HG03354 (cell line): ENCODE measurements around the gene LITAF.
"Not testable (repeated sequence)": the region's sequence is repeated elsewhere in the genome, so short reads cannot be mapped to it uniquely, and the experiment has no call there.

ENCODE experiments used
- ATAC-seq: cut with Tn5 transposase; IDR thresholded peaks from one replicate; pipeline ENCODE4 v1.9.1; 2021; ENCODE audit warnings: mild to moderate bottlenecking; ENCODE audit not compliant: unreplicated experiment, poor library complexity, severe bottlenecking

Gene LITAF

DNA sequence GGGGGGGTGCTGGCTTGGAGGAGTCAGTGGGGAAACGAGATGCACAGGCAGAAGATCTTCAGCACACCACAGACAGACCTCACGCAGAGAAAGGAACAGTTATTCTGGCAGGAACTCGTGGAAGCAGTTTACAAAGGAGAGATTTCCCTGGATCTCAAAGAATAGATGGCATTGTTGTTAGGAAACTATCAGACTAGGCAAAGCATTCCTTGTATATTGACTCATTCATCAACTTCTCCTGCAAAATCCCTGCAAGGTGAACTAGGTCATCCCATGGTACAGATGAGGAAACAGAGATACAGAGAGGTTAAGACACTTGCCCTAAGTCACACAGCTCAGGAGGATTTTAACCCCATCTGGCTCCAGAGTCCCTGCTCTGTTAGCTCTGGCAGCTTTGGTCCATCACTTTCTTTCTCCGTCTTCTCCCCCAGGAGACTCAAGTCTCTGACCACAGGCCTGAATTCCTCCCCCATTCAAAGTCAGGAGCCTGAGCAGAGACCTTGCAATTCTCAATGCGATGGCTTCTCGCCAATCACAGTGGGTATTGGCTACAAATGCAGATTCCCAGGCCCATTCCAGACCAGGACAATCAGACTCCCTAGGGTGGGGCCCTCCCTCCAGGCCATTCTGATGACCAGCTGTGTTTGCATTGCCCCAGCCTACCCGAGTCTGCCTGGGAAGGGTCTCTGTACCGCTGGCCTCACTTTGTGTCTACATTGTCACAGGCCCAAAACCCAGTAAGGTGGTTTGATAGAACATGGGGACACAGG, 56.4 kb downstream of the LITAF start:
- ATAC-seq, result no peak

DNA sequence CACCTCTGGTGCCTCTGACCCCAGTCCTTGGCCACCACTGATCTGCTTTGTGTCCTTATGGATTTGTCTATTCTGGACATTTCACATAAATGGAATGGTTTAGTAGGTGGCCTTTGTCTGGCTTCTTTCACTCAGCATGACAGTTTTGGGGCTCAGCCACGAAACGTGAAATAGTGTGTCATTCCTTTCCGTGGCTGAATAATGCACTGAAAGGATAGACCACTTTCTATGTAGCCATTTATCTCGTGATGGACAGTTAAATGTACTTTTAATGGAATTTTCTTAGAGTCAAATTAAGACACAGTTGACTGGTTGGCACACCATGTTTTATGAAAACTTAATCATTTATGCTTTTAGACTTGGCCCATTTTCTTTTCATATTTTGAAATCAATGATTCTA, 57.4 kb downstream of the LITAF start:
- ATAC-seq, result no peak

GRCh38 chr16:11528053-11528452, 58.7 kb downstream of the LITAF start:
- no peak for ATAC-seq

DNA sequence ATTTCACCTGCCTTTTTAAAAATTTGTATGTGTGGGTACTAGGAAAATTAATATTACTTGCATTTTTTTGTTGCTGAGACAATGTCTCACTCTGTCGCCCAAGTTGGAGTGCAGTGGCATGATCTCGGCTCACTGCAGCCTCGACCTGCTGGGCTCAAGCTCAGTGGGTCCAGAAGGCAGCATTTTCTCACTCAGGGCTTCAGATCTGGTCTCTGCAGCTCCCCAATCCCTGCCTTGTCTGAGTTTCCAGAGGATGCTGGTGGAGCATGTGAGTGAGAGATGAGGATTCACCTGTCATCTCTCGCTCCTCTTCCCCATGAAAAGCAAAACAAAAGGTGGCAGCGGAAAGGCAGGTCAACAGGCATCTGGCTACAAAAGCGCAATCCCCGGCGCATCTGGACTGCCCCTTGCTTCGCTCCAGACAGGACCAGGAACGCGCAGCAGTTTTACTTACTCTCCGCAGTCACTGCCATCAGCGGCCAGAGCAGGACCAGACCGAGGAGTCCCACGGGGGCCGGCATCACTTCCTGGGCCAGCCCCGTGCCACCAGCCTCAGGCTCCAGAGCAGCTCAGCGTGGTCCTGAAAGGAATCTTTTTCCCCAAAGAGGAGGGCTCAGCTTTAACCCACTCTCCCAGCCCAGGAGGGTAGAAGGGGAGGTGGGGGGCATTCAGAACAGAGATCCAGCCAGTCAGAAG, 59.9 kb downstream of the LITAF start:
- ATAC-seq, result no peak

- no peak for ATAC-seq
Observed at GRCh38 chr16:11524098-11524760, 62.5 kb downstream of the LITAF start.

GRCh38 chr16:11521055-11521454, 65.7 kb downstream of the LITAF start:
- no peak for ATAC-seq

- ATAC-seq, result no peak
Observed at GRCh38 chr16:11520442-11520841, 66.3 kb downstream of the LITAF start.

GRCh38 chr16:11517961-11518360, 68.8 kb downstream of the LITAF start:
- no peak for ATAC-seq

DNA sequence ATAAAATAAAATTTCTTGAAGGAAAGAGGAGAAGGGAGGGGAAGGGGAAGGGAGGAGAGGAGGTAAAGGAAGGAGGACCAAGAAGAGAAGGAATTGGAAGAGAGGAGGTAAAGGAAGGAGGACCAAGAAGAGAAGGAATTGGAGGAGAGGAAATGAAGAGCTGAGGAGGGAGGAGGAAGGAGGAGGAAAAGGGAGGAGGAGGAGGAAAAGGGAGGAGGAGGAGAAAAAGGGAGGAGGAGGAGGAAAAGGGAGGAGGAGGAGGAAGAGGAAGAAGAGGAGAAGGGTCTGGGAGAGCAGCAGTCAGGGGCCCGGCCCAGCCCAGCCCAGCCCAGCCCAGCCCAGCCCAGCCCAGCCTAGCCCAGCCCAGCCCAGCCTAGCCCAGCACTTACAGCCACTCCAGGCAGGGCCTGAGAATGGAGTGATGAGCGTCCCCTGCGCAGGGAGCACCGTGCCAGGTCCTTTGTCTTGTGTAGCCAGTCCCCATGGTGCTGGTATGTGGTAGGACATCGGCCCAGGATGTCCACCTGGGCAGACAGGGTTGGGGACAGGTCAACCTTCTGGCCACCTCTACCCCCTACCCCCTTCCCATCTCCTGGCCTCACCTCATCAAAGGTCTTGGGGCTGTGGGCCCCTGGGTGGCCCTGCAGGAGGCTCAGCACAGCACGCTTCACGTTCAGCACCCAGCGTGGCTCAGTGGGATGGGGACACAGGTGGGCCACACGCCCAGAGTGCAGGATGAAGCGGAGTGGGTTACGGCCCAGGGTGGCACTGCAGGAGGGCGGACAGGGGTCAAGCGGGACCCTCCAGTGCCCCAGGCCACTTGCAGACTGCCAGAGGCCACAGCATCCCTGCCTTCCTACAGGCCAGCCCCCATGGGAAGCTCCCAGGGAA, 70.9 kb downstream of the LITAF start:
- no peak for ATAC-seq

- no peak for ATAC-seq
Observed at GRCh38 chr16:11514283-11514682, 72.4 kb downstream of the LITAF start.

DNA sequence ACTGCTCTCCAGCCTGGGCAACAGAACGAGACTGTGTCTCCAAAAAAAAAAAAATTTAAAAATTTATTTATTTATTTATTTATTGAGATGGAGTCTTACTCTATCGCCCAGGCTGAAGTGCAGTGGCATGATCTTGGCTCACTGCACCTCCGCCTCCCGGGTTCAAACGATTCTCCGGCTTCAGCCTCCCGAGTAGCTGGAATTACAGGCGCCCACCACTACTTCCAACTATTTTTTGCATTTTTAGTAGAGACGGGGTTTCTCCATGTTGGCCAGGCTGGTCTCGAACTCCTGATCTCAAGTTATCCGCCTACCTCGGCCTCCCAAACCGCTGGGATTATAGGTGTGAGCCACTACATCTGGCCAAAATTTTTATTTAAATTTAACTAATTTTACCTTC, 73.4 kb downstream of the LITAF start:
- ATAC-seq, result not testable (repeated sequence)

DNA sequence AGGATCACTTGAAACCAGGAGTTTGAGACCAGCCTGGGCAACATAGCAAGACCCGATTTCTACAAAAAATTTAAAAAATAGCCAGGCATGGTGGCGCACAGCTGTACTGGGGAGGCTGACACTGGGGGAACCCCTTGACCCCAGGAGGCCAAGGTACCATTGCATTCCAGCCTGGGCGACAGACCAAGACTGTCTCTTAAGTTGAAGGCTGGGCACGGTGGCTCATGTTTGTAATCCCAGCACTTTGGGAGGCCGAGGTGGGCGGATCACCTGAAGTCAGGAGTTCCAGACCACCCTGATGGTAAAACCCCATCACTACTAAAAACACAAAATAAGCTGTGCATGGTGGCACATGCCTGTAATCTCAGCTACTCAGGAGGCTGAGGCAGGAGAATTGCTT, 74.9 kb downstream of the LITAF start:
- no peak for ATAC-seq

DNA sequence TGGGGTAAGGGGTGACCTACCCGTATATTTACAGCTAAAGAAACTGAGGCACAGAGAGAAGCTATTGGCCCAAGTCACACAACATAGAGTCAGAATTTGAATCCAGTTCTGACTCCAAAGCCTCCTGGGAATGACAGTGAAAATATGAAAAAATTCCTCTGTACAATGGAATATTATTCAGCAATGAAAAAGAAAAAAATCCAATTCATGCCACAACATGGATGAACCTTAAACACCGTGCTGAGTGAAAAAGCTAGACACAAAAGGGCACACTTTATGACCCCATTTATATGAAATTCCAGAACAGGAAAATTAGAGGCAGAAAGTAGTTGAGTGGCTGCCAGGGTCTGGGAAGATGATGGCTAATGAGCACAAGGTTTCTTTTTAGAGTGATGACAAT, 75.4 kb downstream of the LITAF start:
- no peak for ATAC-seq

DNA sequence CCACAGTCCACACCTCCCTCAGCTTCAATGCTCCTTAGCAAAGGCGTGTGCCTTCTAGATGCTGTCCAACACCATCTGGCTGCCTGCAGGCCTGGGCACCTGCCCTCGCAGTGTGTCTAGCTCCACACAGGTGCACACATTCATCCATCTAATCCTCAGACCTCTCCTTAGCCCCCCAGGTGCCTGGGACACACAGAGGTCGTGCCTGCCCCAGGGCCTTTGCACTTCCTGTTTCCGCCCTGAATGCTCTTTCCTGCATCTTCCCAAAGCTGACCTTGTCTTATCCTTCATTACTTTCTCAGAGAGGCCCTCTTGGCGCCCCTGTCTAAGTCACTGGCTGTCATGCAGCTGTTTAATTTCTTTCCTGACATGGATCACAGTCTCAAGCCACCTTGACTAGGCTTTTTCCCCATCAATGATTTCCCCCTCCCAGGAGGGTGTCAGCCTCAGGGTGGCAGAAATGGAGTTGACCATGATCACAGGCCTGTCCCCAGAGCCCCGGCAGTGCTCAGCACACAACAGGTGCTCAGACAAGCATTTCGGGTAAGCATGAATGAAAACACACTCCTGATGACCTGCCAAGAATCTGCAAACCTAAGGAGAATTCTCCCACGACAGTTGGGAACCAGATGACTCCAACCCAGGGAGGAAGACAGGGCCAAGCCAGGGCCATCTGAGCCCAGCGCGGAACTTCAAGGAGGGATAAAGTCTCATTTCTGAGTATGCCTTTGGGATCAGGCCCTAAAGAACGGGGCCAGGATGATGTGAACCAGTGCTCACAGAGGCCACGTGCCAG, 76.3 kb downstream of the LITAF start:
- ATAC-seq, result no peak

- ATAC-seq, result no peak
Observed at GRCh38 chr16:11507991-11508390, 78.7 kb downstream of the LITAF start.

- ATAC-seq, result no peak
Observed at GRCh38 chr16:11507350-11507749, 79.4 kb downstream of the LITAF start.

- no peak for ATAC-seq
Observed at GRCh38 chr16:11506741-11507305, 79.9 kb downstream of the LITAF start.

DNA sequence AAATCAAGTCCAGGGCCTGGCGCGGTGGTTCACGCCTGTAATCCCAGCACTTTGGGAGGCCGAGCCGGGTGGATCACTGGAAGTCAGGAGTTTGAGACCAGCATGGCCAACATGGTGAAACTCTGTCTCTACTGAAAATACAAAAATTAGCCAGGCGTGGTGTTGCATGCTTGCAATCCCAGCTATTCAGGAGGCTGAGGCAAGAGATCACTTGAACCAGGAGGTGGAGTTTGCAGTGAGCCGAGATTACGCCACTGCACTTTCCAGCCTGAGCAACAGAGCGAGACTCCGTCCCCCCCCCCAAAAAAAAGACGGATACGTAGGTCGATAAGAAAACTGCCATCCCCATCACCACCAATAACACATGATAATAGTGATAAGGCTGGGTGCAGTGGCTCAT, 82.5 kb downstream of the LITAF start:
- not testable (repeated sequence) for ATAC-seq

- ATAC-seq, result no peak
Observed at GRCh38 chr16:11503566-11503965, 83.2 kb downstream of the LITAF start.
